Frontal cortex (tissue), 4 donors: ENCODE results near the gene ST6GALNAC6. TPM values are rescaled to one million over a fixed set of nuclear protein-coding genes. Genes with fewer than 3 reads are reported as not detected.

ENCODE experiments used
- DNase-seq, 2 donors: peaks; one replicate each; pipeline ENCODE4 v3.0.0; 2012; ENCODE audit warnings: low spot score in 2 of 2
- FAIRE-seq: peaks from 2 replicates; lab custom pipeline; 2012; peaks lifted over from hg19 to GRCh38; lab: Jason Lieb, UNC
- total RNA-seq: library from RNA; depleted of rRNA; stranded (reverse); fragments of >200 nt; gene quantifications from one replicate; pipeline ENCODE4 v1.2.3, GENCODE V29; 2014
- donor health status: control.
- donor health status: control.
- donor health status: control.

The ST6GALNAC6 gene
- total RNA-seq, 1 donor from 2014 or later, result 28.5 TPM

- no peak for FAIRE-seq
- DNase-seq, result no peak
Observed at GRCh38 chr9:127935765-127936221, 36.4 kb upstream of the ST6GALNAC6 start.

DNA sequence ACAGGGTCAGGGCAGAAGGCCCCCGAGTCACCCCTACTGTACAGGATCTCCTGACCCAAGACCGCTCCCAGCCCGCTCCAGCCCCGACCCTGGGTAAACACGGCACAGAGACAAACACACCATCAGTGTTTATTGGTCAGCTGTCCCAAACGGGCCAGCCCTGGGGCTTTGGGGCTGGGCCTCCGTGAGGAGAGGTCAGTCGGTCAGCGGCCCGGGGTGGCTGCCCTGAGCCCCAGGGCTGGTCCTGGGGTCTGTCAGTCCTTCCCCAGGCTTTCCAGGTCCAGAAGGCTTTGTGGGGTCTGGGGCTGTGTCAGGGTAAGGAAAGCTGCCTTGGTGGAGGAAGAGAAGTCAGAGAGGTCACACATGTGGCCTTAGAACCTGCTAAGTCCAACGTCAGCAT, 35.6 kb upstream of the ST6GALNAC6 start:
- FAIRE-seq, result no peak
- DNase-seq, result no peak

DNA sequence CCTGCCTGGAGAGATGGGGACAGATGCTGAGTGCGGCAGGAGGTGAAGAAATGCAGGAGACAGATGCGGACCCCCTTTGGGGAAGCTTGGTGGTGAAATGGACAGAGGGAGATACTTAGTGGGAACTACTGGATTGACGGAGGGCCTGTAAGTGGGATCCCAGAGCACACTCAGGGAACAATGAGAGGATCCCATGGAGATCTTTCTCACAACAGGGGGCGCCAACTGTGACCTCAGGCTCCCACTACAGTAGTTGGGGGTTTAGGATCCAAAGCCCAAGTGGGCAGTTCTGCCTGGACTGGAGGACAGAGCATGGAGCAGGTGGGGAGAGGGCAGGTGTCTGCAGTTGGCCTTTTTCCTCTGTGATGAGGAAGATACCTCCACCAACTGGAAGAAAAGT, 34.8 kb upstream of the ST6GALNAC6 start:
- FAIRE-seq (no peak), DNase-seq (no peak)

DNA sequence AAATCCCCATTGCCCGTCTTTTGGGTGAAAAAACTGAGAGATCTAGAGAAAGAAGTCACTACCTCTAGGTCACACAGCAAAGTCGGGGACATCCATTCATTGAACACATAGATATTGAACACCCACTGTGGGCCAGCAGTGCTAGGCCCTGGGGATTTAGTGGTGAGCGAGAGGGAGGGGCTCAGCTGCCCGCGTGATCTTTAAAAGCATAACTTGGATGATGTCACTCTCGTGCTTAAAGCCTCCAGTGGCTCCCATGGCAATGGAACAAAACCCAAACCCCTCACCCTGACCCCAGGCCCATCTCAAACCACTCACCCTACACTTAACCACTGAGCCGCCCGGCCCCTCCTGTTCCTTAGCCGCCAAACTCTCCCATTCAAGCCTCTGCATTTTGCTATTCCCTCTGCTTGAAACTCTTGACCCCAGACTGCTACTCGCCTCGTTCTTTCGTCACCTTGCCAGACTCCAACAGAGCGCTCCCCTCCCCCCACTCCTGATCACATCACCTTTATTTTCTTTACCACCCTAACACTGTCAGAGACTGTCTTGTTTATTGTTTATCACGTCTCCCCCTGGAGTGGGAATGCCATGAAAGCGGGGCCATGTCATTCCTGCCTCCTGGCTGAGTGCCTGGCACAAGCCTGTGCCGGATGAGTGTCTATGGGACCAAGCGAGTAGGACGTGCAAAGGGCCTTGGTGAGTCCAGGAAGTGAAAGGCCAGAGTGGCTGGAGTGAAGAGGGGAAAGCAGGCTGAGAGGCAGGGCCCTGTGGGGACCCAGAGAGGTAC, 31.9 kb upstream of the ST6GALNAC6 start:
- FAIRE-seq, result no peak
- no peak for DNase-seq

GRCh38 chr9:127930231-127931091, 31.1 kb upstream of the ST6GALNAC6 start, which contains the start of gene PIP5KL1:
TSS of gene PIP5KL1 (minus strand) at chr9:127930777. CDS start at chr9:127930752, 25 bp downstream.
- DNase-seq, result peak; percentile 93 to 97
- no peak for FAIRE-seq

DNA sequence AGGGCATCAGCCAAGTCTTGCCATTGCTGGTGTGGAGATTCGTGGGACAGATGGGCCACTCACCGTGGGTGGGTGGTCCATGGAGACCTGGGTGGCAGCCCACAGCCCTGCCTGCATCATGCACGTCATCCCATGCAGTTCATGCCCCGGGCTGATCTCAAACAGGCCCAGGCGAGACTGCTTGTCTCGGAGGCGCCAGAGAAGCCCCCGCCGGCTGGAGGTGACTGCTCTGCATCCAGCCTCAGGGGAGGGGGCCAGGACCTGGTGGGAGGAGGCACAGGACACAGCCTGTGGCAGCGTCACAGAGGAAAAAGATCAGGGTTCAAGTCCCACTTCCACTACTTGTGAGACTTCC, 30.2 kb upstream of the ST6GALNAC6 start:
- FAIRE-seq (no peak), DNase-seq (no peak)

DNA sequence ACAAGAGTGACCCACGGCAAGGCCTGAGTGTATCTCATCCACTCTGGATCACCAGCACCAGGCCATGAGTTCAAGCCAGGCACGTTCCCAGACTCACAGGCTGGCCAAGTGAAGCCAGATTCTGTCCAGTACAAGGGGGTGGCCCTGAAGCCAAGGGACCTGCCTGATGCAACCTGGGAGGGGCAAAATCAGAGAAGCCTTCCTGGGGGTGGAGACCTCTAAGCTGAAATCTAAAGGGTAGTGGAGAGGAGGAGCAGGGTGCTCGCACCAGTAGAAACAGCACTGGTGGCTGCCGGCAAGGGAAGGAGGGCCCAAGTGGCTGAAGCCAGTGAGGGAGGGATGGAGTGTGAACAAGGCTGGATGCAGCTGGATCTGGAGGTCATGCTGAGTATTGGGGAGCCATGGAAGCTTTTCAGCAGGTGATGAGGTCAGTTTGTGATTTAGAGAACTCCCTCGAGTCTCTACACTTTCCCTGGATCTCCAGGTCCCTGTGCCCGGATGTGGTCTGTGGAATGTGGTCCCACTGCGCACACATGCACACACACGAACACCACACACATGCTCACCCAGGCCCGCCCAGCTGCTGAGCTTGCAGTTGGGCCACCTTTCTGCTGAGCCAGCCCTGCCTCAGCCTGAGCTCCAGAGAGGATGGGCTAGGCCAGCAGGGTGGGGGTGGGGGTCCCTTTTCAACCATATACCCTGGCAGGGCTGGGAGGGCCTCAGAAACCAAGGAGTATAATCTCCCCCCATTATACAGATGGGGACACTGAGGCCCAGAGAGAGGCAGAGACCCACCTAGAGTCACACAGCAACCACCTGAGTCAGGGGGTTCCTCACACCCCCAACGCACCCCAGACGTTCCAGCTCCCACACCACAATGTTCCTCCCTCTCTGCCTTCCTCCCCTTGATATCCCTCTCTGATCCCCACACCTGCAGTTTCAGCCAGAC, 29.5 kb upstream of the ST6GALNAC6 start:
- no peak for DNase-seq
- FAIRE-seq, result no peak

DNA sequence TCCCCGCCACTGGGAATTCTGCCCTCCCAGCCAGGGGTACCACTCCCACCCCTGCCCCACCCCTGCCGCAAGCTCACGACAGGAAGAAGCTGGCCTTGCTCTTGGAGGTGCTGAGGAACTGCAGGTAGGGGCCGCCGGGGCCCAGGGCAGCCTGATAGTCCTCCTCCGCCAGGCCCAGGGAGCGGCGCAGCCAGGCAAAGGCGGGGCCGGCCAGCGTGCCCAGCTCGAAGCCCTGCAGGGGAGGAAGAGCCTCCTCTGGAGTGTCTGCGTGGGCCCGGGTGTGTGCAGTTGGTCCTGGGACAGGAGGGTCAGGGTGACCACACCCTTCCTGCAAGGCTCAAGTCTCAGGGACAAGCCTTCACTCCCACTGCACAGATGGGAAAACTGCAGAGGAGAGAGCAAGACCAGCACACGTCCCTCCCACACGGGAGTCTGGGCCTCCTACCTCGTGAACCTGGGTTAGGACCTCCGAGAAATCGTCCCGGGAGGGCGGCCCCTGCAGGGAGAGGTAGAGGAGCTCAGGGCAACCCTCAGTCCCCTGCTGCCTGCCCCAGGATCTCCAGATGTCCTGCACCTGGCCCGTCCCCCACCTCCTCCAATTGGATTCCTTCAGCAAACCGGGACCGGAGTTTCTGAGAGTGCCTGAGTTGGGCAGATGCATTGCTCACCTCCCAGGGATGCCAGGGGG, 28.7 kb upstream of the ST6GALNAC6 start:
- DNase-seq, result no peak
- no peak for FAIRE-seq

DNA sequence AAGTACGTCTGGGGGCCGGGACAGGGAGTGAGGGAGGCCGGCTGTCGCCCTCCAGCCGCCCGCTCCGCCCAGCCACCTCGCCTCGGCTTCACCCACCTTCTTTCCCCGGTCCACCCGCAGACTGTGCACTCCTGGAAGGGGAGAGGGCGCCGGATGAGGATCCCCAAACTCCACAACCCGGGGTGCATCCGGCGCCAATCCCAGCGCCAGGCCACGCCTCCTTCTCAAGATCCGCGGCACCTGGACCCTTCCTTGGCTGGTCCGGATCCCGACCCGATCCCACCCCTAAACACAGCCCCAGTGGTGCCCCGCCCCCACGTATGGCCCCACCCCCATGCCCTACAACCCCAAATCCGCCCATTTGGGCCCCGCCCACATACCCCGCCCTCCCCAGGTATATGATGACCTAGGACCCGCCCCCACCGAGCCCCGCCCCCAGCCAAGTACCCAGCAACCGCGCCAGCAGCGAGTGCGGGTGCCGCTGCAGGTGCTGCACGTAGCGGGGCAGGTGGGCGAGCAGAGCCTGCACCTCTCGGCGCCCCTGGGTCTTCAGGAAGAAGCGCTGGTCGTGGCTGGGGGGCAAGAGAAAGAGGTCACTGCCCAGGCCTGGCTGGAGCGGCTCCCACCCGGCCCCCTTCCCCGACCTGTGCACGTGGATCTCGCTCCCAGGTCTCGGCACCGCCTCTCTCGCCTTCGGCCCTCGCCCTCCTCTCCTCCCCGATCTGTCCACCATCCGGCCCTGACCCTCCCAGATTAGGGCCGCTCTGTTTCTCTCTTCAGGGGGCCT, 28.0 kb upstream of the ST6GALNAC6 start:
- FAIRE-seq (no peak), DNase-seq (no peak)

DNA sequence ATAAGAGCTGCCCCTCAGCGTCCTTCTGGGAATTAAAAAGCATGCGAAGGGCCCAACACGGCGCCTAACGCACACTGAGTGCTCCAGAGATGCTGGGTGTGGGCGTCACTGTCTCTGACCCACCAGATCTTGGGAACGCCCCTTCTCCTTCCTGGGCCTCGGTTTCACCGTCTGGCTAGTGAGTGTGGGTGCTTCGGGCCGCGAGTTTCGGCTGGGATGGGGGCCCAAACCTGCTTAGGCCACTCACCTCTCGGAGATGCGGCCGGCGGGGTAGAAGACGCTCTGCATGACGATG, 27.4 kb upstream of the ST6GALNAC6 start:
- no peak for DNase-seq
- no peak for FAIRE-seq

DNA sequence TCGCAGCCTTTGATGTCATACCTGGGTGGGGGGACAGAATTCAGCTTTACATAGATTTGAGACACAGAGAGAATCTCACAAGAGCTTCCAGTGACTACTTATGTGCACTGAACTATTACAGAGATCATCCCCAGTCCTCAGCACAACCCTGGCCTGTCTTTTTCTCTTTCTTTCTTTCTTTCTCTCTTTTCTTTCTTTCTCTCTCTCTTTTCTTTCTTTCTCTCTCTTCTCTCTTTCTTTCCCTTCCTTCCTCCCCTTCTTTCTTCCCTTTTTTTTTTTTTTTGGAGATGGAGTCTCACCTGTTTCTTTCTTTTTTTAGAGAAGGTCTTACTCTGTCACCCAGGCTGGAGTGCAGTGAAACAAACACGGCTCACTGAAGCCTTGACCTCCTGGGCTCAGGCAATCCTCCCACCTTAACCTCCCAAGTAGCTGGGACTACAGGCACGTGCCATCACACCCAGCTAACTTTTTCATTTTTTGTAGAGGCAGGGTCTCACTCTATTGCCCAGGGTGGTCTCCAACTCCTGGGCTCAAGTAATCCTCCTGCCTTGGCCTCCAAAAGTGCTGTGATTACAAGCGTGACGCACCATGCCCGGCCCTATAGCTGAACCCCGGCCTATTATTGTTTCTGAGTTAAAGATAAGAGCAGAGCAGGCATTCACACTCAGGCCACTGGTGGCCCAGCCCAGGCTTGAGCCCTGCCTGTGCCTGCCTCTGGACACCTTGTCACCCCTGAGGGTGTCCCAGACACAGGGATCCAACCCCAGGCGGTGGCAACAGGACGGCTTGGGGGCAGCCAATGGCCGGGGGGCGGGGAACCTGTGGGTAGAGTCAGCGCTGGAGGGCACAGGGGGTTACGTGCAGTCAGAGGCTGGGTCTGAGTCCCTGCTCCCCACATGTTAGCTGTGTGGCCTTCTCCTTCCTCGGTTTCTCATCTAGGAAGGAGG, 26.8 kb upstream of the ST6GALNAC6 start:
- FAIRE-seq, result no peak
- no peak for DNase-seq

GRCh38 chr9:127924736-127925444, 25.5 kb upstream of the ST6GALNAC6 start:
- no peak for FAIRE-seq
- no peak for DNase-seq

DNA sequence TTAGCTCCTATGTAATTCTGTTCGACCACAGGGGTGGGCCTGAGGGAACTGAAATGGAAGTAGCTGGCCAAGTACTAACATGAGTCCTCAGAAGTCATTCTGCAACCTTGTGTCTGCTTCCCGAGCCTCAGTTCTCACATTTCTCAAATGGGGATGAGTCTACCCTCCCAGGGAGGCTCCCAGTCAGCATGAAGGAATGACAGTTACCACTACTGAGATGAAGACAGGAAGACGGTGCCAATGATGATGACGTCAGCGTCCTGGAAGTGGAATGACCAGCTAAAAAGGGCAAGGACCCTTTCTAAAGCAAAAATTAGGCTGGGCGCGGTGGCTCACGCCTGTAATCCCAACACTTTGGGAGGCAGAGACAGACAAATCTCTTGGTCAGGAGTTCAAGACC, 24.4 kb upstream of the ST6GALNAC6 start:
- no peak for FAIRE-seq
- DNase-seq, result no peak

GRCh38 chr9:127923046-127923445, 23.6 kb upstream of the ST6GALNAC6 start:
- no peak for FAIRE-seq
- DNase-seq, result no peak

- FAIRE-seq (no peak), DNase-seq (peak; percentile 86 to 91)
Observed at GRCh38 chr9:127921557-127922120, 22.2 kb upstream of the ST6GALNAC6 start.

- no peak for FAIRE-seq
- no peak for DNase-seq
Observed at GRCh38 chr9:127920794-127921193, 21.4 kb upstream of the ST6GALNAC6 start.
